KMS-11 (cell line): ENCODE data around the gene TMOD4.

ENCODE experiments used
- H2AFZ ChIP-seq: fragments of 200-600 bp; sonication (generic); 2 replicates; pipeline ENCODE4 v1.6.1; 2016; ENCODE audit warnings: antibody characterized with exemption, mixed run types, low read depth
- H3K27ac ChIP-seq: fragments of 200-600 bp; sonication (generic); 2 replicates; pipeline ENCODE4 v1.6.1; 2016; ENCODE audit warnings: mild to moderate bottlenecking, mixed run types
- H3K27me3 ChIP-seq: fragments of 200-600 bp; sonication (generic); 2 replicates; pipeline ENCODE4 v1.6.1; 2017; ENCODE audit warnings: mild to moderate bottlenecking, low read depth, mixed run types, moderate library complexity; ENCODE audit not compliant: insufficient read depth
- H3K36me3 ChIP-seq: fragments of 200-600 bp; sonication (generic); 2 replicates; pipeline ENCODE4 v1.6.1; 2017; ENCODE audit warnings: mild to moderate bottlenecking, mixed run types; ENCODE audit not compliant: insufficient read depth
- H3K4me1 ChIP-seq: fragments of 200-600 bp; sonication (generic); 2 replicates; pipeline ENCODE4 v1.6.1; 2016; ENCODE audit warnings: mild to moderate bottlenecking, low read depth, mixed run types; ENCODE audit not compliant: poor library complexity, severe bottlenecking
- H3K4me2 ChIP-seq: fragments of 200-600 bp; sonication (generic); 2 replicates; pipeline ENCODE4 v1.7.0; 2016; ENCODE audit warnings: mild to moderate bottlenecking, mixed run types
- H3K4me3 ChIP-seq: fragments of 200-600 bp; sonication (generic); IDR thresholded peaks from 2 replicates; pipeline ENCODE4 v1.6.1; 2017; ENCODE audit warnings: low read depth, low read length, mixed read lengths; ENCODE audit not compliant: insufficient read depth
- H3K79me2 ChIP-seq: fragments of 200-600 bp; sonication (generic); 2 replicates; pipeline ENCODE4 v1.6.1; 2016; ENCODE audit warnings: low read depth, mixed run types; ENCODE audit not compliant: insufficient read depth
- H3K9ac ChIP-seq: fragments of 200-600 bp; sonication (generic); 2 replicates; pipeline ENCODE4 v1.6.1; 2016; ENCODE audit warnings: mild to moderate bottlenecking, mixed run types
- H4K20me1 ChIP-seq: fragments of 200-600 bp; sonication (generic); 2 replicates; pipeline ENCODE4 v1.6.1; 2016; ENCODE audit warnings: mild to moderate bottlenecking, mixed run types; ENCODE audit not compliant: insufficient read depth
- TF ChIP-seq, protein P1 (sequence below): fragments of 200-600 bp; sonication (generic); conservative IDR thresholded peaks from 2 replicates; pipeline ENCODE4 v1.6.1; 2017; ENCODE audit warnings: low read depth, mild to moderate bottlenecking, antibody characterized with exemption, low read length, moderate library complexity, mixed read lengths

TMOD4 gene

GRCh38 chr1:151137789-151138188 lies 38.0 kb downstream of the TMOD4 start:
- TF ChIP-seq, protein P1, sequence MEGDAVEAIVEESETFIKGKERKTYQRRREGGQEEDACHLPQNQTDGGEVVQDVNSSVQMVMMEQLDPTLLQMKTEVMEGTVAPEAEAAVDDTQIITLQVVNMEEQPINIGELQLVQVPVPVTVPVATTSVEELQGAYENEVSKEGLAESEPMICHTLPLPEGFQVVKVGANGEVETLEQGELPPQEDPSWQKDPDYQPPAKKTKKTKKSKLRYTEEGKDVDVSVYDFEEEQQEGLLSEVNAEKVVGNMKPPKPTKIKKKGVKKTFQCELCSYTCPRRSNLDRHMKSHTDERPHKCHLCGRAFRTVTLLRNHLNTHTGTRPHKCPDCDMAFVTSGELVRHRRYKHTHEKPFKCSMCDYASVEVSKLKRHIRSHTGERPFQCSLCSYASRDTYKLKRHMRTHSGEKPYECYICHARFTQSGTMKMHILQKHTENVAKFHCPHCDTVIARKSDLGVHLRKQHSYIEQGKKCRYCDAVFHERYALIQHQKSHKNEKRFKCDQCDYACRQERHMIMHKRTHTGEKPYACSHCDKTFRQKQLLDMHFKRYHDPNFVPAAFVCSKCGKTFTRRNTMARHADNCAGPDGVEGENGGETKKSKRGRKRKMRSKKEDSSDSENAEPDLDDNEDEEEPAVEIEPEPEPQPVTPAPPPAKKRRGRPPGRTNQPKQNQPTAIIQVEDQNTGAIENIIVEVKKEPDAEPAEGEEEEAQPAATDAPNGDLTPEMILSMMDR, result no peak
- H3K9ac ChIP-seq, result no peak overlapping the region
- no peak overlapping the region for H3K4me3 ChIP-seq
- H3K79me2 ChIP-seq, result no peaks in the 10 kb centered on the region
- no peaks in the 10 kb centered on the region for H3K36me3 ChIP-seq
- no peaks in the 10 kb centered on the region for H4K20me1 ChIP-seq
- H2AFZ ChIP-seq, result no peak overlapping the region
- H3K4me2 ChIP-seq, result no peak overlapping the region
- H3K27me3 ChIP-seq, result peaks cover 6% of the 10 kb centered on the region; the same call in 1 of the 2 replicates
- H3K4me1 ChIP-seq, result peaks cover 7% of the 10 kb centered on the region
- no peak overlapping the region for H3K27ac ChIP-seq

GRCh38 chr1:151135433-151136385 lies 40.1 kb downstream of the TMOD4 start:
- H3K27me3 ChIP-seq, result no peaks in the 10 kb centered on the region
- no peak overlapping the region for H3K27ac ChIP-seq
- H3K9ac ChIP-seq, result no peak overlapping the region
- H2AFZ ChIP-seq, result no peak overlapping the region
- TF ChIP-seq, protein P1, result peak; percentile 40; the same call in 1 of the 2 replicates
- no peaks in the 10 kb centered on the region for H3K79me2 ChIP-seq
- H4K20me1 ChIP-seq, result no peaks in the 10 kb centered on the region
- no peak overlapping the region for H3K4me3 ChIP-seq
- H3K4me1 ChIP-seq, result peaks cover 7% of the 10 kb centered on the region
- no peak overlapping the region for H3K4me2 ChIP-seq
- no peaks in the 10 kb centered on the region for H3K36me3 ChIP-seq

GRCh38 chr1:151134991-151135390 lies 40.8 kb downstream of the TMOD4 start:
- H4K20me1 ChIP-seq, result no peaks in the 10 kb centered on the region
- TF ChIP-seq, protein P1, result no peak
- no peaks in the 10 kb centered on the region for H3K79me2 ChIP-seq
- no peak overlapping the region for H3K27ac ChIP-seq
- H3K36me3 ChIP-seq, result no peaks in the 10 kb centered on the region
- no peaks in the 10 kb centered on the region for H3K27me3 ChIP-seq
- no peak overlapping the region for H3K4me3 ChIP-seq
- H3K4me1 ChIP-seq, result peaks cover 7% of the 10 kb centered on the region
- no peak overlapping the region for H2AFZ ChIP-seq
- H3K4me2 ChIP-seq, result no peak overlapping the region
- H3K9ac ChIP-seq, result no peak overlapping the region

GRCh38 chr1:151134396-151134795 lies 41.4 kb downstream of the TMOD4 start:
- Histone ChIP-seq H3K79me2 (no peaks in the 10 kb centered on the region), H3K27ac (no peak overlapping the region), H3K4me1 (peaks cover 7% of the 10 kb centered on the region), H3K4me3 (no peak overlapping the region), H3K4me2 (no peak overlapping the region), H3K9ac (no peak overlapping the region), H3K27me3 (no peaks in the 10 kb centered on the region), H4K20me1 (no peaks in the 10 kb centered on the region), H3K36me3 (no peaks in the 10 kb centered on the region), H2AFZ (no peak overlapping the region)
- TF ChIP-seq, protein P1, result no peak
